Measurements from ENCODE around the gene RAD51C. TPM values are rescaled to one million over a fixed set of nuclear protein-coding genes. Genes with fewer than 3 reads are reported as not detected.

RAD51C gene
- total and polyA plus RNA-seq, 9 of the 15 experiments (the other 6 are each of a cell fraction or from before 2014, with no cell fraction given), result 93.9 to 341 (median 135) TPM

GRCh38 chr17:58692239-58693055 lies at the start of gene RAD51C (continued):
- TF ChIP-seq, protein P1, sequence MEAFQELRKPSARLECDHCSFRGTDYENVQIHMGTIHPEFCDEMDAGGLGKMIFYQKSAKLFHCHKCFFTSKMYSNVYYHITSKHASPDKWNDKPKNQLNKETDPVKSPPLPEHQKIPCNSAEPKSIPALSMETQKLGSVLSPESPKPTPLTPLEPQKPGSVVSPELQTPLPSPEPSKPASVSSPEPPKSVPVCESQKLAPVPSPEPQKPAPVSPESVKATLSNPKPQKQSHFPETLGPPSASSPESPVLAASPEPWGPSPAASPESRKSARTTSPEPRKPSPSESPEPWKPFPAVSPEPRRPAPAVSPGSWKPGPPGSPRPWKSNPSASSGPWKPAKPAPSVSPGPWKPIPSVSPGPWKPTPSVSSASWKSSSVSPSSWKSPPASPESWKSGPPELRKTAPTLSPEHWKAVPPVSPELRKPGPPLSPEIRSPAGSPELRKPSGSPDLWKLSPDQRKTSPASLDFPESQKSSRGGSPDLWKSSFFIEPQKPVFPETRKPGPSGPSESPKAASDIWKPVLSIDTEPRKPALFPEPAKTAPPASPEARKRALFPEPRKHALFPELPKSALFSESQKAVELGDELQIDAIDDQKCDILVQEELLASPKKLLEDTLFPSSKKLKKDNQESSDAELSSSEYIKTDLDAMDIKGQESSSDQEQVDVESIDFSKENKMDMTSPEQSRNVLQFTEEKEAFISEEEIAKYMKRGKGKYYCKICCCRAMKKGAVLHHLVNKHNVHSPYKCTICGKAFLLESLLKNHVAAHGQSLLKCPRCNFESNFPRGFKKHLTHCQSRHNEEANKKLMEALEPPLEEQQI (IDR thresholded peaks at IDR 0.05), result no peak
- TF ChIP-seq ZNF277 (CRISPR knock-in tag; IDR thresholded peaks at IDR 0.05; ENCODE audit: borderline replicate concordance), result no peak
- no peak for TF ChIP-seq ZNF696 (CRISPR knock-in tag; conservative IDR thresholded peaks at IDR 0.05)
- TF ChIP-seq RBM22 (IDR thresholded peaks at IDR 0.05; ENCODE audit: low read depth, low read length, poor library complexity, severe bottlenecking), result no peak
- no peak for TF ChIP-seq SREBF1 (IDR thresholded peaks at IDR 0.05; ENCODE audit: borderline replicate concordance, low read depth, low read length)
- peak; percentile 30; the same call in 1 of the 2 replicates for TF ChIP-seq ZNF24 (IDR thresholded peaks at IDR 0.05)
- no peak for TF ChIP-seq MCM5 (IDR thresholded peaks at IDR 0.05; ENCODE audit: low read depth)
- no peak for TF ChIP-seq FOXO4 (CRISPR knock-in tag; IDR thresholded peaks at IDR 0.05)
- TF ChIP-seq TEAD1 (CRISPR knock-in tag; IDR thresholded peaks at IDR 0.05), result peak in 1 of 2 experiments; percentile 56; a peak in 2 of 4 replicates
- peak in 1 of 2 experiments; percentile 71; a peak in 2 of 4 replicates for TF ChIP-seq TRIM24 (IDR thresholded peaks at IDR 0.05)
- TF ChIP-seq ZNF592 (IDR thresholded peaks at IDR 0.05), result peak; percentile 98
- TF ChIP-seq DDX20 (tag; IDR thresholded peaks at IDR 0.05; ENCODE audit: low read depth), result no peak
- peak; percentile 40 for TF ChIP-seq CCNT2 (IDR thresholded peaks at IDR 0.05; ENCODE audit: borderline replicate concordance, extremely low read depth, insufficient read length, low read depth, low read length)
- 0 out of 2 replicates have a peak, but pooled peaks have one; percentile 30 for TF ChIP-seq ZNF583 (CRISPR knock-in tag; IDR thresholded peaks at IDR 0.05)
- peak; percentile 76 for TF ChIP-seq EGR1 (conservative IDR thresholded peaks at IDR 0.05)
- TF ChIP-seq BCOR (IDR thresholded peaks at IDR 0.05), result no peak
- no peak for TF ChIP-seq ZFP30 (CRISPR knock-in tag; IDR thresholded peaks at IDR 0.05; ENCODE audit: borderline replicate concordance)
- TF ChIP-seq ZNF232 (CRISPR knock-in tag; IDR thresholded peaks at IDR 0.05), result no peak
- peak; percentile 85; the same call in 1 of the 2 replicates for TF ChIP-seq DMBX1 (CRISPR knock-in tag; IDR thresholded peaks at IDR 0.05; ENCODE audit: borderline replicate concordance)

Measured in K562 (cell line).